Osteoblast (primary cell): ENCODE results near the gene TOM1L2. TPM values are rescaled to one million over a fixed set of nuclear protein-coding genes. Genes with fewer than 3 reads are reported as not detected.

Experiments
- DNase-seq: peaks from one replicate; pipeline ENCODE4 v3.0.0; 2011; ENCODE audit warnings: low spot score, mixed read lengths; ENCODE audit not compliant: insufficient read length; ENCODE audit errors: missing footprints
- H2AFZ ChIP-seq: 2 replicates; pipeline ENCODE4 v1.6.0; 2011; ENCODE audit warnings: mild to moderate bottlenecking, low read length
- H3K27ac ChIP-seq: 2 replicates; pipeline ENCODE4 v1.5.1; 2011; ENCODE audit warnings: mild to moderate bottlenecking, low read depth, low read length, moderate library complexity
- H3K27me3 ChIP-seq: 2 replicates; pipeline ENCODE4 v1.6.0; 2012; ENCODE audit warnings: mild to moderate bottlenecking, control low read depth, inconsistent platforms, low read length, moderate library complexity; ENCODE audit not compliant: insufficient read depth
- H3K36me3 ChIP-seq: 2 replicates; pipeline ENCODE4 v1.5.1; 2011; ENCODE audit warnings: mild to moderate bottlenecking, low read length, control low read depth, moderate library complexity; ENCODE audit not compliant: insufficient read depth
- H3K4me1 ChIP-seq: 2 replicates; pipeline ENCODE4 v1.5.1; 2011; ENCODE audit warnings: mild to moderate bottlenecking, low read length, control low read depth, moderate library complexity; ENCODE audit not compliant: insufficient read depth
- H3K4me2 ChIP-seq: 2 replicates; pipeline ENCODE4 v1.6.0; 2011; ENCODE audit warnings: mild to moderate bottlenecking, low read length; ENCODE audit not compliant: insufficient read depth
- H3K4me3 ChIP-seq: fragments of 200-600 bp; sonication (generic); 3 replicates; pipeline ENCODE4 v1.5.1; 2012; ENCODE audit warnings: mild to moderate bottlenecking, low read length, inconsistent platforms; ENCODE audit not compliant: insufficient read depth
- H3K79me2 ChIP-seq: 2 replicates; pipeline ENCODE4 v1.6.0; 2012; ENCODE audit warnings: mild to moderate bottlenecking, low read length, control low read depth, inconsistent platforms; ENCODE audit not compliant: insufficient read depth
- H3K9me3 ChIP-seq: 2 replicates; pipeline ENCODE4 v1.5.1; 2011; ENCODE audit warnings: low read depth, low read length, control low read depth
- H4K20me1 ChIP-seq: 2 replicates; pipeline ENCODE4 v1.6.0; 2012; ENCODE audit warnings: mild to moderate bottlenecking, low read length, control low read depth; ENCODE audit not compliant: insufficient read depth
- CTCF ChIP-seq: IDR thresholded peaks from 2 replicates; pipeline ENCODE4 v1.5.1; 2011; ENCODE audit warnings: mild to moderate bottlenecking, low read depth, low read length, moderate library complexity; ENCODE audit errors: extremely low read depth
- total RNA-seq: library from RNA; depleted of rRNA; stranded (reverse); fragments of >200 nt; gene quantifications from 2 replicates; pipeline ENCODE4 v1.2.3, GENCODE V29; 2012

The TOM1L2 gene
- total RNA-seq, 1 donor = 38.7 TPM

- Histone ChIP-seq H3K36me3 (peaks cover 21% of the 10 kb centered on the region), H4K20me1 (peaks cover 5% of the 10 kb centered on the region), H2AFZ (no peak overlapping the region), H3K4me2 (no peak overlapping the region), H3K27me3 (no peaks in the 10 kb centered on the region), H3K4me3 (no peak overlapping the region), H3K4me1 (peaks cover 16% of the 10 kb centered on the region), H3K9me3 (no peaks in the 10 kb centered on the region), H3K79me2 (peaks cover 4% of the 10 kb centered on the region), H3K27ac (no peak overlapping the region)
- DNase-seq = peak; percentile 21
- TF ChIP-seq CTCF = no peak
These were observed 67.2 kb downstream of the TOM1L2 start for GRCh38 chr17:17905036-17905320.

GRCh38 chr17:17904166-17905035, 67.8 kb downstream of the TOM1L2 start:
- no peak overlapping the region for H3K4me3 ChIP-seq
- peaks cover 16% of the 10 kb centered on the region for H3K4me1 ChIP-seq
- peaks cover 5% of the 10 kb centered on the region for H4K20me1 ChIP-seq
- H3K27ac ChIP-seq = no peak overlapping the region
- peak; percentile 76 for DNase-seq
- peaks cover 21% of the 10 kb centered on the region for H3K36me3 ChIP-seq
- H3K4me2 ChIP-seq = no peak overlapping the region
- peaks cover 4% of the 10 kb centered on the region for H3K79me2 ChIP-seq
- no peaks in the 10 kb centered on the region for H3K27me3 ChIP-seq
- no peaks in the 10 kb centered on the region for H3K9me3 ChIP-seq
- no peak for TF ChIP-seq CTCF
- H2AFZ ChIP-seq = no peak overlapping the region

GRCh38 chr17:17902877-17903276, 69.3 kb downstream of the TOM1L2 start:
- H3K9me3 ChIP-seq = no peaks in the 10 kb centered on the region
- H3K36me3 ChIP-seq = peaks cover 34% of the 10 kb centered on the region
- DNase-seq = peak; percentile 26
- H3K4me2 ChIP-seq = no peak overlapping the region
- no peaks in the 10 kb centered on the region for H3K27me3 ChIP-seq
- no peak overlapping the region for H3K27ac ChIP-seq
- peaks cover 4% of the 10 kb centered on the region for H3K79me2 ChIP-seq
- H3K4me3 ChIP-seq = no peak overlapping the region
- peaks cover 8% of the 10 kb centered on the region for H4K20me1 ChIP-seq
- no peak overlapping the region for H2AFZ ChIP-seq
- peaks cover 16% of the 10 kb centered on the region for H3K4me1 ChIP-seq
- no peak for TF ChIP-seq CTCF

- Histone ChIP-seq H4K20me1 (peaks cover 8% of the 10 kb centered on the region), H2AFZ (no peak overlapping the region), H3K27ac (no peak overlapping the region), H3K36me3 (peaks cover 37% of the 10 kb centered on the region), H3K79me2 (peaks cover 4% of the 10 kb centered on the region), H3K4me1 (peaks cover 16% of the 10 kb centered on the region), H3K9me3 (no peaks in the 10 kb centered on the region), H3K4me2 (no peak overlapping the region), H3K27me3 (no peaks in the 10 kb centered on the region), H3K4me3 (no peak overlapping the region)
- TF ChIP-seq CTCF = no peak
- no peak for DNase-seq
These were observed 69.8 kb downstream of the TOM1L2 start for GRCh38 chr17:17902376-17902775.
